ENCODE results near the gene ZNF423. TPM values are rescaled to one million over a fixed set of nuclear protein-coding genes. Genes with fewer than 3 reads are reported as not detected.

ZNF423 gene
- polyA plus RNA-seq, 1 experiment, result 0.11 TPM

DNA sequence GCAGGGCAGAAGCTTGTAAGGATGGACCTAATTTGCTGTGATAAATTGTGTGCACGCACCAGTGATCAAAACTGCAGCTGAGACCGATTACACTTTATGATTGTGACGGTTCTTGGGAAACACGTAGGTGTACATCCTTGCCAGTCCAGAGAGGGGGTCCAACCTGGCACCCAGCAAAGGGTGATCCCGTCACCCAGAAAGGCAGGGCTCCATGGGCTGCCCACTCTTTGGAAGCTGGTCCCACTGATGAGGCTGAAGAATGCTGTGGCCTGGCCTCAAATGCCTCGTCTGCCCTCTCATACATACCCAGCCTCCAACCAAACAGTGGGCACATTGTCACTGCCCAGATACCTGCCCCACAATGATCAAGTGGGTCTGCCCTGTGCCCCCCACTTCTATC is 350.4 kb downstream of the ZNF423 start:
- H3K9me3 ChIP-seq (ENCODE audit: control insufficient read depth, insufficient read depth, low read length), result peaks cover 4% of the 10 kb centered on the region; the same call in 1 of the 2 replicates
- TF ChIP-seq, protein P1, sequence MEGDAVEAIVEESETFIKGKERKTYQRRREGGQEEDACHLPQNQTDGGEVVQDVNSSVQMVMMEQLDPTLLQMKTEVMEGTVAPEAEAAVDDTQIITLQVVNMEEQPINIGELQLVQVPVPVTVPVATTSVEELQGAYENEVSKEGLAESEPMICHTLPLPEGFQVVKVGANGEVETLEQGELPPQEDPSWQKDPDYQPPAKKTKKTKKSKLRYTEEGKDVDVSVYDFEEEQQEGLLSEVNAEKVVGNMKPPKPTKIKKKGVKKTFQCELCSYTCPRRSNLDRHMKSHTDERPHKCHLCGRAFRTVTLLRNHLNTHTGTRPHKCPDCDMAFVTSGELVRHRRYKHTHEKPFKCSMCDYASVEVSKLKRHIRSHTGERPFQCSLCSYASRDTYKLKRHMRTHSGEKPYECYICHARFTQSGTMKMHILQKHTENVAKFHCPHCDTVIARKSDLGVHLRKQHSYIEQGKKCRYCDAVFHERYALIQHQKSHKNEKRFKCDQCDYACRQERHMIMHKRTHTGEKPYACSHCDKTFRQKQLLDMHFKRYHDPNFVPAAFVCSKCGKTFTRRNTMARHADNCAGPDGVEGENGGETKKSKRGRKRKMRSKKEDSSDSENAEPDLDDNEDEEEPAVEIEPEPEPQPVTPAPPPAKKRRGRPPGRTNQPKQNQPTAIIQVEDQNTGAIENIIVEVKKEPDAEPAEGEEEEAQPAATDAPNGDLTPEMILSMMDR (IDR thresholded peaks at IDR 0.05; ENCODE audit: low read depth, low read length), result no peak
- H3K27ac ChIP-seq (ENCODE audit: low read depth, low read length), result no peak overlapping the region
- ChIA-PET CTCF (no interaction called here), POLR2A (no interaction called here)
- no peak for DNase-seq (ENCODE audit: low read depth, low spot score)
- no peak overlapping the region for H3K4me3 ChIP-seq (ENCODE audit: low read depth, low read length)
- H3K27me3 ChIP-seq (ENCODE audit: control insufficient read depth, insufficient read depth, low read length), result no peaks in the 10 kb centered on the region

DNA sequence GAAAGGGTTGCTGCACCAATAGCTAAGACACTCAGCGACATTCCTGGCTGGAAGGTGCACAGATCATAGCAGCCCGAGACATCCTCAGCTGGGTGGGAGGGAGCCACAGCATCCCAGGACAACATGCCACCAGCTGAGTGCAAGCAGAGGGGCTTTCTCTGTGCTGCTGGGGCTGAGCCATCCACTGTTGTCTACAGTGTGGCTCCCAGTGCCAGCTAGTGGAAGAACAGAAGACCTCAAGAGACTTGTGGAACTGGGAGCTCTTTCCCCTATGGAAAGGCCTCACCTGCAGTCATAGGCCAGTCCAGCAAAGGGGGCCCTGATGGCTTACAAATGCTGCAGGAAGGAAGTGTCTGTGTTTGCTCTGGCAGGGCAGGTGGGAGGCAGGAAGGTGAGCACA is 351.3 kb downstream of the ZNF423 start:
- Histone ChIP-seq H3K27ac (ENCODE audit: low read depth, low read length) (no peak overlapping the region), H3K27me3 (ENCODE audit: control insufficient read depth, insufficient read depth, low read length) (no peaks in the 10 kb centered on the region), H3K9me3 (ENCODE audit: control insufficient read depth, insufficient read depth, low read length) (peaks cover 4% of the 10 kb centered on the region; the same call in 1 of the 2 replicates), H3K4me3 (ENCODE audit: low read depth, low read length) (no peak overlapping the region)
- ChIA-PET CTCF (no interaction called here), POLR2A (no interaction called here)
- TF ChIP-seq, protein P1 (IDR thresholded peaks at IDR 0.05; ENCODE audit: low read depth, low read length), result no peak
- DNase-seq (ENCODE audit: low read depth, low spot score), result no peak

DNA sequence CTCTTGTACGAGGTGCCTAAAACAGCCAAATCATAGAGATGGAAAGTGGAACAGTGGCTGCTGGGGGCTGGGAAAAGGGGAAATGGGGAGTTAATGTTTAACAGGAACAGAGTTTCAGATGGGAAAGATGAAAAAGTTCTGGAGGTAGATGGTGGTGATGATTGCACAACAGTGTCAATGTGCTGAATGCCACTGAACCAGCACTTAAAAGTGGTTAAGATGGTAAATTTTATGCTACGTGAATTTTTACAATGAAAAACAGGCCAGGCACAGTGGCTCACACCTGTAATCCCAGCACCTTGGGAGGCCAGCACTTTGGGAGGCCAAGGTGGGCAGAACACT is 351.9 kb downstream of the ZNF423 start:
- CTCF ChIA-PET, result no interaction called here
- no peak overlapping the region for H3K27ac ChIP-seq (ENCODE audit: low read depth, low read length)
- no peaks in the 10 kb centered on the region for H3K27me3 ChIP-seq (ENCODE audit: control insufficient read depth, insufficient read depth, low read length)
- no peak for DNase-seq (ENCODE audit: low read depth, low spot score)
- peaks cover 4% of the 10 kb centered on the region; the same call in 1 of the 2 replicates for H3K9me3 ChIP-seq (ENCODE audit: control insufficient read depth, insufficient read depth, low read length)
- no peak overlapping the region for H3K4me3 ChIP-seq (ENCODE audit: low read depth, low read length)
- POLR2A ChIA-PET, result no interaction called here
- TF ChIP-seq, protein P1 (IDR thresholded peaks at IDR 0.05; ENCODE audit: low read depth, low read length), result no peak

DNA sequence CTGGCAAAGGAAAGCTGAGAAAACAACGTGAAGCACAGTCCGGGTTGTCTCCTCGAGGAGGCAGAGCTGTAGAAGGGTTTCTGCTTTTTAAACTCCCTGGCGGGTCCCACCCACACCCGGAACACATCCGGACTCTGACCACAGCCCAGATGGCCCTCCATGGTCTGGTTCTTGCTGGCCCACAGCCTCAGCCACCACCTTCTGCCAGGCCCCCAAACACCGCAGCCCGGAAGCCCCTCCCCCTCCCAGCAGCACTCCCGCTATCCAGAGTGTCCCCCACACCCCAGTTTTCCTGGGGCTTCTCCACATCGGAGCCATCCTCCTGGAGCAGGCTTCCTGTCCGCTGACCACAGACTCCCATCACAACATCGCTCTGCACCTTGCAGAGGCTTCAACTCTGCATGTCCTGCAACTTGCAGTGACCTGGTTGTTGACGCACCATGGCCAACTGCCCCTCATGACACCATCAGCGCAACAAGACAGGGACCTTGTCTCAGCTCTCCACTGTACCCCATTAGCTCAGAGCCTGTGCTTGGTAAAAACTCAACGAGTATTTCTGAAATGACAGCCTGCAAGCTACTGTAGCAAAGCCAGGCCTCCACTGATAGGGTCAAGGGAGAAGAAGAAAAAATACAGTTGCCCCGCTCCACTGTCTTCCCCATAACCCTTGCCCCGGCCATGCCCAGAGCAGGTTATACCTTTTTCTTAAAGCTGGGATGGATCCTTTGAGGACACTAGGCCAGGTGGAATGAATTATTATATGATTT is 352.5 kb downstream of the ZNF423 start:
- Histone ChIP-seq H3K4me3 (ENCODE audit: low read depth, low read length) (no peak overlapping the region), H3K9me3 (ENCODE audit: control insufficient read depth, insufficient read depth, low read length) (peaks cover 4% of the 10 kb centered on the region; the same call in 1 of the 2 replicates), H3K27ac (ENCODE audit: low read depth, low read length) (no peak overlapping the region), H3K27me3 (ENCODE audit: control insufficient read depth, insufficient read depth, low read length) (no peaks in the 10 kb centered on the region)
- TF ChIP-seq, protein P1 (IDR thresholded peaks at IDR 0.05; ENCODE audit: low read depth, low read length), result no peak
- ChIA-PET POLR2A (no interaction called here), CTCF (no interaction called here)
- no peak for DNase-seq (ENCODE audit: low read depth, low spot score)

DNA sequence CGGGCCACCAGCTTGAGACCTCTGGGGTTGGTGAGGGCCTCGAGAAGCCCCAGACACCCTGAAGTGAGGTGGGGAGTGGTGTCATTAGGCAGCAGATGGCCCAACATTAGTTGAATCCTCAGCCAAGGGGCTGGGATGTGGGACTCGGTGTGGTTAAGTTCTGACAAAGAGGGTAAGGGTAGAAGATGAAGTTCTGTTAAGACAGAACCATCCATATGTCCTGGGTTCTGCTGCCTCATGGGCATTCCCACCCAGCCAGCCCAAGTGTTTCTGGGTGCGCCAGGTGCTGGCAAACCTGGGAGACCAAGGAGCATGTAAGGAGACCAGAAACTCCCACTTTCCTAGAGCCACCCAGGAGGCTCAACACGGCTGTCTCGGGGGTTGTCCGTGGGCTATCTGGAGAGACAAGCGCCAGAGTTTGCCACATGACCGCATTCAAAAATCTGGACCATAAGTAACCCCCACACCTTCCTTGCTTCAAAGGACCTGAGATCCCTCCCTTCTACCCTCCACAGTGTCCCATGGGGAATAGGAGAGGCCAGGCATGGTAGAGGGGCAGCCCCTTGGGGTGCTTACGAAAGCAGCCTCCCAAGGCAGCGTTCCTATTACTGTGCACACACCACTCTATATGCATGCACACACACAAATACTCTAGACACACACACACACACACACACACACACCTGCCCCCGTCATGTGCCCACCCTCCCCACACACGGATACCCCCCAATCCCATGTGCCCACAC is 353.6 kb downstream of the ZNF423 start:
- POLR2A ChIA-PET, result no interaction called here

More for the DNA sequence above, 353.6 kb downstream of the ZNF423 start:
- H3K27me3 ChIP-seq (ENCODE audit: control insufficient read depth, insufficient read depth, low read length), result no peaks in the 10 kb centered on the region
- DNase-seq (ENCODE audit: low read depth, low spot score), result no peak
- H3K9me3 ChIP-seq (ENCODE audit: control insufficient read depth, insufficient read depth, low read length), result peaks cover 4% of the 10 kb centered on the region; the same call in 1 of the 2 replicates
- TF ChIP-seq, protein P1 (IDR thresholded peaks at IDR 0.05; ENCODE audit: low read depth, low read length), result no peak
- CTCF ChIA-PET, result no interaction called here
- H3K27ac ChIP-seq (ENCODE audit: low read depth, low read length), result no peak overlapping the region
- H3K4me3 ChIP-seq (ENCODE audit: low read depth, low read length), result no peak overlapping the region
